Stromal cell of bone marrow (primary cell): ENCODE data around the gene VEGFD.
"Not testable (repeated sequence)": the region's sequence is repeated elsewhere in the genome, so short reads cannot be mapped to it uniquely, and the experiment has no call there.

Experiments used
- DNase-seq: peaks from one replicate; pipeline ENCODE4 v3.0.0-alpha.2; 2012; ENCODE audit warnings: low read depth

VEGFD gene

GRCh38 chrX:15358533-15358932 lies 25.7 kb downstream of the VEGFD start:
- no peak for DNase-seq

- DNase-seq, result peak; percentile 80
These were observed 27.8 kb downstream of the VEGFD start for GRCh38 chrX:15356444-15356843.

DNA sequence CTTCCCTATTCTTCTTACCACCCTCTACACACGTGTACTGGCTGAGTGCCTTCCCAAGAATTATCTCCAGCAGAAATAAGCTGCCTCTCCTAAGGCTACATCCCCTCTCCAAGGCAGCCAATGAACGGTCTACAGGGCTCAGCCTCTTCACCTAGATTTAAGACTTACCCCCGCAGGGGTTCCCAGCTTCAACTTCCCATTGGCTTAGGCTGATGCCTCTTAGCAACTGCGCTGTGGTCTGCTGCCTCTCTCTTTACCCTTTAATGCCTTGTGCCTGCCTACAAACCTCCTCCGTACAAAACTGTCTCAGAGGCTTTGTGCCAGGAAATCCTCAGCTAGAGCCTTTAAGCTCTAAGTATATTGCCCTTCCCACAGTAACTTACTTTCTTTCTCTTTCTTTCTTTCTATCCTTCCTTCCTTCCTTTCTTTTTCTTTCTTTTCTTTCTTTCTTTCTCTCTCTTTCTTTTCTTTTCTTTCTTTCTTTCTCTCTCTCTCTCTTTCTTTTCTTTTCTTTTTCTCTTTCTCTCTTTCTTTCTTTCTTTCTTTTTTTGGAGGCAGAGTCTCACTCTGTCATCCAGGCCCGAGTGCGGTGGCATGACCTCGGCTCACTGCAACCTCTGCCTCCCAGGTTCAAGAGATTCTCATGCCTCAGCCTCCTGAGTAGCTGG lies 33.8 kb downstream of the VEGFD start:
- no peak for DNase-seq

DNA sequence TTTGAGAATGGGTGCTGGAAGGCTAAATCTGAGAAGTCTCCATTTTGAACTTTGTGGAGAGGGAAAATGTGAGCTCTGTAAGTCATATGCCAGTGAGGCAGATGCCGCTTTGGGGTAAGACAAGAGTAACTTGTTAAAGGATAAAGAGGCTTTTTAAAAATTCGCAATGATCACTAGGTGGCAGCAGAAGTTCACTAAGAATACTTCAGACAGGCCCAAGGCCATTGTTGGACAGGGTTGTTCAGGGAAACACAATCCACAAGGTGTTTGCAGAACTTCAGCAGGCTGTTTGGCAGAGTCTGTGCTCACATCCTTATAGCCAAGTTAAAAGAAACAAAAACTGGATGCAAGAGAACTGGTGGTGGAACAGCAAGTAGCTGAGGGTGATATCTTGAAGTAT lies 35.2 kb downstream of the VEGFD start:
- DNase-seq, result peak; percentile 39

DNA sequence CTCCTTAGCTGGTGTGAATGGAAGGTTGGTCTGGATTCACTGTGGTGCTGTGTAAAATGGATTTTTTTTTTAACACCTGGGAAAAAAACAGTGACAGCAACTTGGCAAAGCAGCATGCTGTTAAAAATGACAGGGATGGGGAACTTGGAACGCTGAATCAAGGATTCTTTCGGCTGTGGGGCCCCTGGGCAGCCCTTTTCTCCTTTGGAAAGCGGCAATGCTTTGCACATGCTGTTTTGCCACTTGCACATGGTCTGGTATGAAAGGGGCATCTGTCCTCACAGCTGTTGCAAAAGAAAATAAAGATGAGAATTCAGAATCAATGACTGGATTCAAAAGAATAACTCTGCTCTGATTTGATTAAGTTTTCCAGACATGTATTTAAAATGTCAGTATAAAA lies 38.2 kb downstream of the VEGFD start:
- no peak for DNase-seq

- no peak for DNase-seq
These were observed 40.1 kb downstream of the VEGFD start for GRCh38 chrX:15344106-15344505.

- DNase-seq, result peak; percentile 28
These were observed 41.1 kb downstream of the VEGFD start for GRCh38 chrX:15343075-15343476.

- no peak for DNase-seq
These were observed 43.3 kb downstream of the VEGFD start for GRCh38 chrX:15340867-15341266.

- peak; percentile 34 for DNase-seq
These were observed 48.2 kb downstream of the VEGFD start for GRCh38 chrX:15336023-15336413.

- DNase-seq, result peak; percentile 94
These were observed 48.8 kb downstream of the VEGFD start, which contains the start of gene PIGA for GRCh38 chrX:15335135-15336022. Gene PIGA, minus strand, starts transcription at chrX:15335523. Its CDS starts 3,593 bp downstream, at chrX:15331930.

GRCh38 chrX:15334561-15334960 lies 49.7 kb downstream of the VEGFD start:
- DNase-seq, result no peak

DNA sequence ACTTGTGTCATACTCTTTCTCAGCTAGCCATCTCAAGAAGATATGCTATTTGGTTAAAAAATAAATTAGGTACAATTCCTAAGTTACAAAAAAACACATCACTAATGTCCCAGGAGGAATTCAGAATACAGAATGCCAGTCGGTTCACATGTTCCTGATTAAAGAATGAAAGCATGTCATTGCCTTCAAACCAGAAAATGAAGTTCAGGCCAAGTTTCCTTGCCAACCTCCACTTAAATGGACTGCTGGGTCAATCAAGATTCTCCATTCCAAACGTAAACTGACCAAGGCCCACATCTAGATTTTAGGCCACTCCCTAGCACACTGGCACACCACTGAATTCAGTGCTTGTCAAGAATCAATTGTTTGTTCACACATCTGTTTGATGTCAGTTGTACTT lies 55.4 kb downstream of the VEGFD start:
- no peak for DNase-seq

GRCh38 chrX:15328131-15328530 lies 56.1 kb downstream of the VEGFD start:
- no peak for DNase-seq

DNA sequence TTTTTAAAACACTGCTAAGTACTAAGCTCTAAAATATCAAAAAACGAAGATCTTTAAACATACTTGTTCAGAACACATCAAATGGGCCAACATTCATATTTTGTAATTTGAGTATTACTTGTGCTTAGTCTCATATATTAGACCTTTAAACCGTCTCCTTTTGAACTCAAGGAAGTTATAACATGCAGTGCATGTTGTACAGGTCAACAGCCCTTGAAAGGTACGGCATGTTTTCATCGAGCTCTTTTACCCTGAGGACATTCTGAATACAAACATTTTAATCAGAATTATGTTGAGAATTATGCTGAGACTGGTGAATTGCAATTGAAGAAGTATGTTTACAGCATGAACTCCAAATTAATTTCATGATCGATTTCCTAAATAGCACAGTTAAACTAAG lies 61.7 kb downstream of the VEGFD start:
- no peak for DNase-seq

DNA sequence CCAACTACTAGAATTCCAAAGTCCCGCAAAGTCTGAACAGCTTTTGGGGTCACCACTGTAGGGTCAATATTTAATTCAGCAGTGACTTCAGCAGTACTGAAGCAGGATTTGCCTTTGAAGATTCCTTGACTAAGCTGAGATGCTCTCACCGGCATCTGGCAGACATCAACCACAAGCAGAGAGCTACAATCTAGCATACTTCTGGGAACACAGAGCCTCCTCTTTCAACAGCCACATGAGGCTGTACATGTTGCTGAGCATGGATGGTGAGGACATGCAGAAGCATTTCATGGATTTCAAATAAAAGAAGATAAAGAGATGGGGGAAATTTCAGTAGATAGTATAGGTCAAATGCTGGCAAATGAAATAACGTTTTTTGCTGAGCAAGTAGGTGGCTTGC lies 62.1 kb downstream of the VEGFD start:
- DNase-seq, result no peak

GRCh38 chrX:15321447-15321846 lies 62.8 kb downstream of the VEGFD start:
- DNase-seq, result no peak

- DNase-seq, result no peak
These were observed 63.9 kb downstream of the VEGFD start for GRCh38 chrX:15320297-15320696.

DNA sequence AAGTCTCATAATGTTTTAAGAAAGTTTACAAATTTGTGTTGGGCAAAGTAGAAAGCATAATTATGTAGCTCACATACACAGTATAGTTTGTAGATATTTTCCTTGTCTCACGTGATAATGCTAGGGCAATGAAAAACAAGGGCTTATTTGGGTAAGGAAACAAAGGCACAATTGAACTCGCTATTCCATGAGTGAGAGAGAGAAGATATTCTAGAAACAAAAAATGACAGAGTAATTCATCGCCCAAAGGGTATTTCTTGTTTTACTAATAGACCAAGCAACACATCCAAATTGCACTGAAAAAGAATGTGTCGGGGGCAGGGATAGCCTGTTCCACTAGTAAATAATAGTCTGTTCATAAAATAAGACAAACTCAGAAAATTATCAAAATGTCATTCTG lies 65.1 kb downstream of the VEGFD start:
- no peak for DNase-seq

DNA sequence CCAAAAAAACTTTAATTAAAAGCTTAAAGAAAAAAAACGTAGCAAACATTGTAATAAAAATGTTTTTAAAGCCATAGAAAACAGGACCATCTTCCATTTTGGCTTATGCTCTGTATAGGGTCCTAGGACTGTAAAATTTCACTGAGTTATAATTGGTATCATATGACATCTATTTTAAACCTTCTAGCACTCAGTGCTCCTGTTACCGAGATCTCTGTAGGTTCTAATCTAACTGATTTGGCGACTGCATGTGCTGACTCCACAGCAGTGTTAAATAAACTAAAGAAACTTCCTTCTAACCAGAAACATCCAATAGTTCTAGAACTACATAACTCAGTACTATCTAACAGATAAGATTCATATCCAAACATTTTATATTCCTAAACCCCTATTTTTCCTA lies 68.7 kb downstream of the VEGFD start, which contains the start of gene ASB11:
TSS of gene ASB11 (minus strand) at position 132 of the 400 bp plus-strand sequence. CDS start at position 97, 35 bp downstream.
- DNase-seq, result no peak

DNA sequence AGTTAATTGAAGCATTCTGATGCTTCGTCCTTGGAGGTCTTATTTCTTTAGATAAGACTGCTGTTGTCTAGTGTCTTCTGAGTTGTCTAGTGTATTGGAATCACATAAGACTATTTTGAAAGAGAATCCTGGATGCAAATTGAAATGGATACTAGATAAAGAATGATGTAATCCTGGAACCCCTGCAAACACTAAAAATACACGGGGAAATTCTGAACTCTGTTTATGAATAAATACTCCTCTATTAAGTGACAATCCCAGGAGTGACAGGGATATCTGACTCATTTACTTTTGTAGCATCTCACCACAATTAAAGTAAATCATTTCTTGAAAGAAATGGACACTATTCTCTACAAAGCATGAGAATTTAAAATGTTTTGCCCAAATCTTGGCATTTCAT lies 69.7 kb downstream of the VEGFD start:
- no peak for DNase-seq

DNA sequence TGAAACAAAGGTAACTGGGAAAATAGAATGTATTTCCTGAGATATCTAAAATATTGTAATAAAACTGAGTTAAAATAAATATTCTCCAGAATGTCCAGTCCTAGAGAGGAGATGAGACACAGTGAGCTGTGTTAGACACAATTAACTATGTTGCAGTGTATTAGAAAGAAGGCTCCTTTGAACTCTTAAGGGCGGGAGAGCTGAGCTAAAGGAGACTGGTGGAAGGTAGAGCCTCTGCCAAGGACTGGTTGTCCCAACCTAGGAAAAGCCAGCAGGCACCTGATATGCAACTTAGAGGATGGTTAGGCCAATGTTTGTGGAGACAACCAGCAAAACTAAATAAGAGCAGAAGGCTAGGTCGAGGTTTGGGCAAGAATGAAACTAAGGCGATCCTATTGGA lies 73.1 kb downstream of the VEGFD start:
- no peak for DNase-seq

DNA sequence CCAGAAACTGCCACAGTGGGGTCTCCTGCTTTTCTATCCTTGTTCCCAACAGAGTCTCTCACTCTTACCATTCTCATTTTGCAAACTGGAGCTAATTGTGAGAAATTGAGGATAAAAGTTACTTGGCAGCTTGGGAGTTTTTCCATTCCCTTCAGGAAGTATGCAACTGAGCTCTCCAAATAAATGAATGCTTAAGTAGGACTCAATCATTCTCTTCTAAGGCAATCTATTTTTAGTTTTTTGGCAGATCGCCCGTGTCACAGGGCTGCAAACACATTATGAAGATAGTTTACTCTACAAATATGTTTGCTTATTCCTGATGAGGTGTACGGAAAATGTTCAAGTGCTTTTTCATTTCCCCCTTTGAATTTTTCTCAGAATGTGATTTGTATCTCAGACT lies 74.1 kb downstream of the VEGFD start:
- no peak for DNase-seq

- not testable (repeated sequence) for DNase-seq
These were observed 78.3 kb downstream of the VEGFD start for GRCh38 chrX:15305899-15306298.
